ENCODE data around the gene KCNJ6.
"Not testable (repeated sequence)": the region's sequence is repeated elsewhere in the genome, so short reads cannot be mapped to it uniquely, and the experiment has no call there.

KCNJ6 gene

GRCh38 chr21:37916310-37917051 is at the start of gene KCNJ6:
Gene KCNJ6, minus strand, starts transcription at chr21:37916457. Its CDS starts 75,775 bp downstream, at chr21:37840682.
- DNase-seq, result peak; percentile 64

GRCh38 chr21:37965088-37965805 is 49.0 kb upstream of the KCNJ6 start:
- DNase-seq, result no peak

- no peak for DNase-seq
Measured at GRCh38 chr21:37958537-37958936, 42.3 kb upstream of the KCNJ6 start.

- DNase-seq, result no peak
Measured at GRCh38 chr21:37956772-37957171, 40.5 kb upstream of the KCNJ6 start.

GRCh38 chr21:37945036-37945435 is 28.8 kb upstream of the KCNJ6 start:
- peak; percentile 14 for DNase-seq

- DNase-seq, result no peak
Measured at GRCh38 chr21:37944496-37944895, 28.2 kb upstream of the KCNJ6 start.

GRCh38 chr21:37940691-37941090 is 24.4 kb upstream of the KCNJ6 start:
- DNase-seq, result no peak

- DNase-seq, result no peak
Measured at GRCh38 chr21:37939838-37940237, 23.6 kb upstream of the KCNJ6 start.

- DNase-seq, result no peak
Measured at GRCh38 chr21:37939251-37939650, 23.0 kb upstream of the KCNJ6 start.

GRCh38 chr21:37937668-37938067 is 21.4 kb upstream of the KCNJ6 start:
- no peak for DNase-seq

- no peak for DNase-seq
Measured at GRCh38 chr21:37936010-37936785, 19.9 kb upstream of the KCNJ6 start.

- no peak for DNase-seq
Measured at GRCh38 chr21:37932936-37933335, 16.7 kb upstream of the KCNJ6 start.

- DNase-seq, result no peak
Measured at GRCh38 chr21:37927711-37928110, 11.5 kb upstream of the KCNJ6 start.

GRCh38 chr21:37921091-37921490 is 4.8 kb upstream of the KCNJ6 start:
- no peak for DNase-seq

- not testable (repeated sequence) for DNase-seq
Measured at GRCh38 chr21:37920302-37920701, 4.0 kb upstream of the KCNJ6 start.

- DNase-seq, result no peak
Measured at GRCh38 chr21:37917612-37918011, 1.4 kb upstream of the KCNJ6 start.

- DNase-seq, result peak; percentile 63
Measured at GRCh38 chr21:37915941-37916309, 332 bp downstream of the KCNJ6 start.

GRCh38 chr21:37915497-37915911 is 753 bp downstream of the KCNJ6 start:
- DNase-seq, result no peak

- no peak for DNase-seq
Measured at GRCh38 chr21:37912616-37913015, 3.6 kb downstream of the KCNJ6 start.

GRCh38 chr21:37909936-37910335 is 6.3 kb downstream of the KCNJ6 start:
- DNase-seq, result no peak

GRCh38 chr21:37908691-37909090 is 7.6 kb downstream of the KCNJ6 start:
- DNase-seq, result no peak

- no peak for DNase-seq
Measured at GRCh38 chr21:37907076-37907475, 9.2 kb downstream of the KCNJ6 start.

GRCh38 chr21:37905291-37905690 is 11.0 kb downstream of the KCNJ6 start:
- DNase-seq, result no peak

- no peak for DNase-seq
Measured at GRCh38 chr21:37904856-37905255, 11.4 kb downstream of the KCNJ6 start.

Measured in SHP77 treated with DMSO at 0.1 percent for 48 hours (cell line).